K562 (cell line): ENCODE results near the gene GRAMD1B. TPM values are rescaled to one million over a fixed set of nuclear protein-coding genes. Genes with fewer than 3 reads are reported as not detected.

Source experiments
- ATF3 ChIP-seq, 2 experiments: fragments of 450-650 bp in 1 of 2; sonication (generic) in 1 of 2; formaldehyde crosslinking in 1 of 2; IDR thresholded peaks in 1 of 2; conservative IDR thresholded peaks in 1 of 2; 2 replicates each; pipeline versions ENCODE4 v1.6.1 to v1.8.1; 2016 to 2023; ENCODE audit warnings: mild to moderate bottlenecking in 2 of 2, moderate library complexity in 2 of 2, inconsistent platforms in 1 of 2, missing genetic modification reagents in 1 of 2
- CGGBP1 ChIP-seq: fragments of 250-450 bp; sonication (Bioruptor Pico); IDR thresholded peaks from 2 replicates; pipeline ENCODE4 v1.9.0; 2021; ENCODE audit warnings: mild to moderate bottlenecking
- KDM4B ChIP-seq, 2 experiments: fragments of 450-650 bp in 1 of 2; sonication (generic) in 1 of 2; IDR thresholded peaks; 2 replicates each; pipeline ENCODE4 v1.6.1; 2016 to 2017; ENCODE audit warnings: borderline replicate concordance in 2 of 2, antibody characterized with exemption in 1 of 2, low read depth in 1 of 2, mild to moderate bottlenecking in 1 of 2
- MYNN ChIP-seq, 2 experiments: sonication (generic); formaldehyde crosslinking in 1 of 2; IDR thresholded peaks; 2 replicates each; pipeline versions ENCODE4 v1.5.0 to v1.6.1; 2016 to 2020; ENCODE audit warnings: antibody characterized with exemption in 1 of 2, missing genetic modification reagents in 1 of 2
- POLR2B ChIP-seq: fragments of 450-650 bp; IDR thresholded peaks from 2 replicates; pipeline ENCODE4 v1.6.1; 2018; ENCODE audit warnings: low read depth; ENCODE audit not compliant: partially characterized antibody
- ZNF197 ChIP-seq: fragments of 200-800 bp; sonication (Bioruptor generic); IDR thresholded peaks from 2 replicates; pipeline ENCODE4 v1.6.1; 2016; ENCODE audit warnings: low read depth, missing genetic modification characterization, missing compliant biosample characterization
- ZNF224 ChIP-seq: sonication (generic); formaldehyde crosslinking; IDR thresholded peaks from 2 replicates; pipeline ENCODE4 v1.8.0; 2022; ENCODE audit warnings: mild to moderate bottlenecking, missing genetic modification reagents
- polyA plus RNA-seq, 8 experiments: library from polyadenylated mRNA; depleted of rRNA in 4 of 8; stranded (reverse) in 5 of 8; unstranded in 3 of 8; fragments of >200 nt; fragmentation: Nextera tagmentation in 2 of 8; fragmentation: Illumina TruSeq in 1 of 8; extraction: Ambion mirVana in 2 of 8; extraction: Trizol in 1 of 8; gene quantifications; 2 replicates each; pipeline versions ENCODE4 v1.2.1 to v1.2.3, GENCODE V29; 2011 to 2014; ENCODE audit warnings: inconsistent platforms in 1 of 8, missing spikeins in 1 of 8
- total RNA-seq, 7 experiments: library from RNA; depleted of rRNA in 6 of 7; stranded (reverse); fragments of >200 nt in 6 of 7; fragmentation: Illumina TruSeq in 2 of 7; extraction: Trizol in 2 of 7; gene quantifications; 2 replicates each; pipeline versions ENCODE4 v1.2.1 to v1.2.3, GENCODE V29; 2011 to 2021; ENCODE audit warnings: low replicate concordance in 1 of 7
- TF ChIP-seq, protein P1 (sequence below): fragments of 250-450 bp; sonication (Bioruptor Pico); IDR thresholded peaks from 2 replicates; pipeline ENCODE4 v1.5.0; 2021
- TF ChIP-seq, protein P2 (sequence below): fragments of 250-450 bp; sonication (Bioruptor Pico); IDR thresholded peaks from 2 replicates; pipeline ENCODE4 v1.4.0; 2020; ENCODE audit warnings: mild to moderate bottlenecking

Gene GRAMD1B
- total and polyA plus RNA-seq, 9 of the 15 experiments (the other 6 are each of a cell fraction or from before 2014, with no cell fraction given), result 0.31 TPM; not detected in 8

- TF ChIP-seq CGGBP1 (CRISPR knock-in tag), result no peak
- no peak for TF ChIP-seq KDM4B (IDR thresholded peaks at IDR 0.05; ENCODE audit: borderline replicate concordance in 2 of 2, low read depth in 1 of 2)
- TF ChIP-seq, protein P1, sequence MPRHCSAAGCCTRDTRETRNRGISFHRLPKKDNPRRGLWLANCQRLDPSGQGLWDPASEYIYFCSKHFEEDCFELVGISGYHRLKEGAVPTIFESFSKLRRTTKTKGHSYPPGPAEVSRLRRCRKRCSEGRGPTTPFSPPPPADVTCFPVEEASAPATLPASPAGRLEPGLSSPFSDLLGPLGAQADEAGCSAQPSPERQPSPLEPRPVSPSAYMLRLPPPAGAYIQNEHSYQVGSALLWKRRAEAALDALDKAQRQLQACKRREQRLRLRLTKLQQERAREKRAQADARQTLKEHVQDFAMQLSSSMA (CRISPR knock-in tag), result no peak
- TF ChIP-seq MYNN (IDR thresholded peaks at IDR 0.05), result no peak
- TF ChIP-seq MYNN (CRISPR knock-in tag; IDR thresholded peaks at IDR 0.05), result no peak
- TF ChIP-seq, protein P2, sequence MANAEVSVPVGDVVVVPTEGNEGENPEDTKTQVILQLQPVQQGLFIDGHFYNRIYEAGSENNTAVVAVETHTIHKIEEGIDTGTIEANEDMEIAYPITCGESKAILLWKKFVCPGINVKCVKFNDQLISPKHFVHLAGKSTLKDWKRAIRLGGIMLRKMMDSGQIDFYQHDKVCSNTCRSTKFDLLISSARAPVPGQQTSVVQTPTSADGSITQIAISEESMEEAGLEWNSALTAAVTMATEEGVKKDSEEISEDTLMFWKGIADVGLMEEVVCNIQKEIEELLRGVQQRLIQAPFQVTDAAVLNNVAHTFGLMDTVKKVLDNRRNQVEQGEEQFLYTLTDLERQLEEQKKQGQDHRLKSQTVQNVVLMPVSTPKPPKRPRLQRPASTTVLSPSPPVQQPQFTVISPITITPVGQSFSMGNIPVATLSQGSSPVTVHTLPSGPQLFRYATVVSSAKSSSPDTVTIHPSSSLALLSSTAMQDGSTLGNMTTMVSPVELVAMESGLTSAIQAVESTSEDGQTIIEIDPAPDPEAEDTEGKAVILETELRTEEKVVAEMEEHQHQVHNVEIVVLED (CRISPR knock-in tag), result no peak
- TF ChIP-seq POLR2B, result no peak
- TF ChIP-seq ATF3 (IDR thresholded peaks at IDR 0.05), result no peak
- no peak for TF ChIP-seq ATF3 (CRISPR knock-in tag; conservative IDR thresholded peaks at IDR 0.05)
- no peak for TF ChIP-seq ZNF197 (CRISPR knock-in tag)
- TF ChIP-seq ZNF224, result no peak
Observed at GRCh38 chr11:123452794-123453193, 22.7 kb downstream of the GRAMD1B start (continued).
